ENCODE data around the gene FAAP24. TPM values are rescaled to one million over a fixed set of nuclear protein-coding genes. Genes with fewer than 3 reads are reported as not detected.
"Not testable (repeated sequence)": the region's sequence is repeated elsewhere in the genome, so short reads cannot be mapped to it uniquely, and the experiment has no call there.

The FAAP24 gene
- total RNA-seq, 2 donors from 2014 or later = 4.6 to 5.4 TPM

DNA sequence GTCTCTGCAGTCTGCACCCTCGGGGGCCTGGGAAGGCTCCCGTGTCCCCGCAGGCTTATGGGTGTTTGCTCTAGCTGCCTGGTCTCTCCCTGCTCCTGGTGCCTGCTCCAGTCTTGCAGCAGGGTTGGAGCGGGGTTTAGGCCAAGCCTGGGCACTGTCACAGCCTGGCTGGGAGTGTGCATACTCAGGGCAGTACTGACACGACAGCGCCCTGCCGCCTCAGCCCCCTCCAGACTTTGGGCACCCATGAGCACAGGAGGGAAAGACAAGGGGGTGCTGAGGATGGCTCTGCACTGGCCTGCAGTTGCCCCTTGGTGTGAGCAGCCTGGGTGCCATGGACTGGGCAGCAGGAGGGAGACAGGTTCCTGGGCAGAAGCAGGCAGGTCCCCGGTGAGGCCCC lies 36.0 kb upstream of the FAAP24 start:
- no peaks in the 10 kb centered on the region for H3K4me1 Mint-ChIP-seq
- no peaks in the 10 kb centered on the region for H3K9me3 Mint-ChIP-seq

DNA sequence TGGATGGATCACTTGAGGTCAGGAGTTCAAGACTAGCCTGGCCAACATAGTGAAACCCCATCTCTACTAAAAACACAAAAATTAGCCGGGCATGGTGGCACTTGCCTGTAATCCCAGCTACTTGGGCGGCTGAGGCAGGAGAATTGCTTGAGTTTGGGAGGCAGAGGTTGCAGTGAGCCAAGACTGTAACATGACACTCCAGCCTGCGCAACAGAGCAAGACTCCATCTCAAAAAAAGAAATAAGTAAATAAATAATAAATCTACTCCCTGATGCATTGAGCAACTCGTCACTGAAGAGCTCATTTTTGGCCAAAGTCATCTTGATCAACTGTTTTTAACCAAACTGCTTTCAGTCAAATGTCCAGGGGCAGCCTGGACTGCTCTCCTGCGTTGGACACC lies 30.8 kb upstream of the FAAP24 start:
- H3K36me3 Mint-ChIP-seq (ENCODE audit: low read depth) = peaks cover 56% of the 10 kb centered on the region
- not testable (repeated sequence) for H3K4me1 ChIP-seq (ENCODE audit: control insufficient read depth, insufficient read depth, low read length); H3K4me3 Mint-ChIP-seq; H3K9ac ChIP-seq (ENCODE audit: extremely low read depth, low read length, poor library complexity, severe bottlenecking); H3K27ac Mint-ChIP-seq; DNase-seq; H3K9me3 ChIP-seq (ENCODE audit: control insufficient read depth, low read length); H3K27me3 ChIP-seq (ENCODE audit: control insufficient read depth, insufficient read depth, low read length, poor library complexity, severe bottlenecking); H3K4me1 Mint-ChIP-seq; H3K27ac ChIP-seq (ENCODE audit: low read depth, low read length); H3K9me3 Mint-ChIP-seq; H3K27me3 Mint-ChIP-seq (ENCODE audit: insufficient read depth); H3K4me3 ChIP-seq (ENCODE audit: low read length)
- peaks cover 32% of the 10 kb centered on the region for H3K36me3 ChIP-seq (ENCODE audit: control insufficient read depth, insufficient read depth, low read length)
- 92 to 100% methylated on average over 2 to 4 of the region's 5 CpGs for WGBS, 2 experiments (ENCODE audit: insufficient coverage in 1 of 2, insufficient read length in 1 of 2)

More for the DNA sequence above, 36.0 kb upstream of the FAAP24 start:
- Histone ChIP-seq H3K9me3 (ENCODE audit: control insufficient read depth, low read length) (no peaks in the 10 kb centered on the region), H3K36me3 (ENCODE audit: control insufficient read depth, insufficient read depth, low read length) (peaks cover 34% of the 10 kb centered on the region), H3K4me3 (ENCODE audit: low read length) (no peak overlapping the region), H3K27ac (ENCODE audit: low read depth, low read length) (no peak overlapping the region), H3K27me3 (ENCODE audit: control insufficient read depth, insufficient read depth, low read length, poor library complexity, severe bottlenecking) (no peaks in the 10 kb centered on the region), H3K4me1 (ENCODE audit: control insufficient read depth, insufficient read depth, low read length) (no peaks in the 10 kb centered on the region), H3K9ac (ENCODE audit: extremely low read depth, low read length, poor library complexity, severe bottlenecking) (no peak overlapping the region)
- no peak for DNase-seq
- 94 to 100% methylated on average over 3 to 8 of the region's 8 CpGs for WGBS, 2 experiments (ENCODE audit: insufficient coverage in 1 of 2, insufficient read length in 1 of 2)
- TF ChIP-seq, protein P1, sequence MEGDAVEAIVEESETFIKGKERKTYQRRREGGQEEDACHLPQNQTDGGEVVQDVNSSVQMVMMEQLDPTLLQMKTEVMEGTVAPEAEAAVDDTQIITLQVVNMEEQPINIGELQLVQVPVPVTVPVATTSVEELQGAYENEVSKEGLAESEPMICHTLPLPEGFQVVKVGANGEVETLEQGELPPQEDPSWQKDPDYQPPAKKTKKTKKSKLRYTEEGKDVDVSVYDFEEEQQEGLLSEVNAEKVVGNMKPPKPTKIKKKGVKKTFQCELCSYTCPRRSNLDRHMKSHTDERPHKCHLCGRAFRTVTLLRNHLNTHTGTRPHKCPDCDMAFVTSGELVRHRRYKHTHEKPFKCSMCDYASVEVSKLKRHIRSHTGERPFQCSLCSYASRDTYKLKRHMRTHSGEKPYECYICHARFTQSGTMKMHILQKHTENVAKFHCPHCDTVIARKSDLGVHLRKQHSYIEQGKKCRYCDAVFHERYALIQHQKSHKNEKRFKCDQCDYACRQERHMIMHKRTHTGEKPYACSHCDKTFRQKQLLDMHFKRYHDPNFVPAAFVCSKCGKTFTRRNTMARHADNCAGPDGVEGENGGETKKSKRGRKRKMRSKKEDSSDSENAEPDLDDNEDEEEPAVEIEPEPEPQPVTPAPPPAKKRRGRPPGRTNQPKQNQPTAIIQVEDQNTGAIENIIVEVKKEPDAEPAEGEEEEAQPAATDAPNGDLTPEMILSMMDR (conservative IDR thresholded peaks at IDR 0.05) = no peak
- H3K4me3 Mint-ChIP-seq = no peak overlapping the region
- peaks cover 49% of the 10 kb centered on the region for H3K36me3 Mint-ChIP-seq (ENCODE audit: low read depth)
- H3K27me3 Mint-ChIP-seq (ENCODE audit: insufficient read depth) = no peaks in the 10 kb centered on the region
- no peak overlapping the region for H3K27ac Mint-ChIP-seq

DNA sequence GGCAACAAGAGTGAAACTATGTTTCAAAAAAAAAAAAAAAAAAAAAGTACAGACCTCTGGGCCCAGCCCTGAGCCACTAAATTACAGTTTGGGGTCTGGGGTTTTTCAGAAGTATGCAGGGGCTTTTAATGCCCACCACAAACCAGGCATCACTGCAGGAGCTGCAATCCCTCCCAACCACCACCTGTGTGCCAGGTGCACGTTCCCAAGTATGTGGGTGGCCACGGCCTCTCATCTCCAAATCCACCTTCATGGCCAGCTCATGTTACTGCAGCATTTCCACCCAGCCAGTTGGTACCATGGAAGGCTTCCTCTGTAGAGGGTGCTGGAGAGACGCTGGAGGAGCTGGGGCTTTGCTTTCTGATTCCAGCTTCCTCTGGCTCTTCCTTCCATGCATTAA lies 26.8 kb upstream of the FAAP24 start:
- peaks cover 63% of the 10 kb centered on the region for H3K36me3 Mint-ChIP-seq (ENCODE audit: low read depth)
- H3K27ac ChIP-seq (ENCODE audit: low read depth, low read length) = no peak overlapping the region
- DNase-seq = no peak
- peaks cover 37% of the 10 kb centered on the region for H3K36me3 ChIP-seq (ENCODE audit: control insufficient read depth, insufficient read depth, low read length)
- no peaks in the 10 kb centered on the region for H3K4me1 Mint-ChIP-seq
- 52 to 58% methylated on average over 3 of the region's 3 CpGs for WGBS, 2 experiments (ENCODE audit: insufficient coverage in 1 of 2, insufficient read length in 1 of 2)
- H3K27ac Mint-ChIP-seq = no peak overlapping the region
- no peak overlapping the region for H3K9ac ChIP-seq (ENCODE audit: extremely low read depth, low read length, poor library complexity, severe bottlenecking)
- H3K27me3 Mint-ChIP-seq (ENCODE audit: insufficient read depth) = no peaks in the 10 kb centered on the region
- H3K9me3 Mint-ChIP-seq = no peaks in the 10 kb centered on the region
- no peaks in the 10 kb centered on the region for H3K4me1 ChIP-seq (ENCODE audit: control insufficient read depth, insufficient read depth, low read length)
- H3K4me3 Mint-ChIP-seq = no peak overlapping the region
- TF ChIP-seq, protein P1 (conservative IDR thresholded peaks at IDR 0.05) = peak; percentile 20
- H3K9me3 ChIP-seq (ENCODE audit: control insufficient read depth, low read length) = no peaks in the 10 kb centered on the region
- no peak overlapping the region for H3K4me3 ChIP-seq (ENCODE audit: low read length)
- no peaks in the 10 kb centered on the region for H3K27me3 ChIP-seq (ENCODE audit: control insufficient read depth, insufficient read depth, low read length, poor library complexity, severe bottlenecking)

DNA sequence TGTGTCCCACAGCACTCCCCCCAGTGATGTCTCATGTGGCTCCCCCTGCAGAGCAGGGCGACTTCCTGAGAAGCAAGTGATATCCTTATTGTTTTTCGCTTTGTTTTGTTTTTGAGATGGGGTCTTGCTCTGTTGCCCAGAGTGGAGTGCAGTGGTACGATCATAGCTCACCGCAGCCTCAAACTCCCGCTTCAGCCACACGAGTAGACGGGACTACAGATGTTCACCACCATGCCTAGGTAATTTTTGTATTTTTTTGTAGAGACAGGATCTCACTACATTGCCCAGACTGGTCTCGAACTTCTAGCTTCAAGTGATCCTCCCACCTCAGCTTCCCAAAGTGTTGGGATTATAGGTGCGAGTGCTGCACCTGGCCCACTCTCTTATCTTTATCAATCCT lies 5.3 kb upstream of the FAAP24 start:
- no peak for DNase-seq
- Mint-ChIP-seq H3K36me3 (ENCODE audit: low read depth) (peaks cover 46% of the 10 kb centered on the region), H3K4me3 (no peak overlapping the region), H3K27ac (no peak overlapping the region), H3K9me3 (no peaks in the 10 kb centered on the region), H3K27me3 (ENCODE audit: insufficient read depth) (no peaks in the 10 kb centered on the region), H3K4me1 (peaks cover 7% of the 10 kb centered on the region)
- Histone ChIP-seq H3K4me1 (ENCODE audit: control insufficient read depth, insufficient read depth, low read length) (no peaks in the 10 kb centered on the region), H3K4me3 (ENCODE audit: low read length) (no peak overlapping the region), H3K9ac (ENCODE audit: extremely low read depth, low read length, poor library complexity, severe bottlenecking) (no peak overlapping the region), H3K36me3 (ENCODE audit: control insufficient read depth, insufficient read depth, low read length) (peaks cover 64% of the 10 kb centered on the region), H3K27ac (ENCODE audit: low read depth, low read length) (no peak overlapping the region), H3K9me3 (ENCODE audit: control insufficient read depth, low read length) (no peaks in the 10 kb centered on the region), H3K27me3 (ENCODE audit: control insufficient read depth, insufficient read depth, low read length, poor library complexity, severe bottlenecking) (no peaks in the 10 kb centered on the region)
- WGBS, 2 experiments (ENCODE audit: insufficient coverage in 1 of 2, insufficient read length in 1 of 2) = 94 to 100% methylated on average over 2 to 9 of the region's 9 CpGs
- TF ChIP-seq, protein P1 (conservative IDR thresholded peaks at IDR 0.05) = no peak

Measured in endodermal cell (in vitro differentiated cells).